Measurements from ENCODE around the gene ZDHHC18. TPM values are rescaled to one million over a fixed set of nuclear protein-coding genes. Genes with fewer than 3 reads are reported as not detected.

Gene ZDHHC18
- total RNA-seq, 2 experiments from 2014 or later, result 60.2 to 63.5 TPM

DNA sequence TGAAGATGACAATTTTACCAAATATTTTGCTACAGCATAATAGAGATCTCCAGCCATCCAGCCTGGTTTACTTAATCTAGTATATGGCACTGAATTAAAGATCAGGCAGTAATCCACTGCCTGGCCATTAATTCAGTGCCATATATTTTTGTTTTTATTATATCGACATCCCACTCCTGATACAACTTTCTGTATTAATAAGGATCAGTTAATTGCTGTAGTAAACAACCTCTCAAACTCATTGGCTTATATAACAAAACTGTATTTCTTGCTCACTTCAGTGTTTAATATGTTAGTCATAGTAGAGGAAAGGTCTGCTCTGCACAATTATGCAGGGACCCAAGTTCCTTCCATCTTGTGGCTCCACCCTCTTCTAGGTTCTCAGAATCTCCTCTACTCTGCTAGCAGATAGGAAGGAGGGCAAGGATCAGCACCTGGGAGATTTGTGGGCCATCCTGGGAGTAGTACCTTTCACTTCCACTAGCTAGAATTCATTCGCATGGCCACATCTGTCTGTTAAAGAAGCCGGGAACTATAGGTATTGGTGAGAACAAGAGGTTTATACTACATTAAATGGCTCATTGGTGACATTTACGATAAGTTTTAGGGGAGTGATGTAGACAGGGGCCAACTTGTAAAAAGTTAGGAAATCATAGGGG is 3.6 kb upstream of the ZDHHC18 start:
- ChIA-PET POLR2A (no interaction called here), CTCF (interaction anchor here (0.9 to 2.7 kb wide), 4 partner anchors 10 to 284 kb away, joined by 3 to 18 read pairs (median 4); no protein-coding TSS in a partner anchor)
- H3K36me3 Mint-ChIP-seq, result peaks cover 6% of the 10 kb centered on the region
- intact Hi-C loops (cut with micrococcal nuclease), result no loop called here
- H3K9me3 Mint-ChIP-seq, result no peaks in the 10 kb centered on the region
- H3K27me3 Mint-ChIP-seq, result no peaks in the 10 kb centered on the region
- no peak overlapping the region for H3K27ac Mint-ChIP-seq
- peaks cover 22% of the 10 kb centered on the region for H3K4me1 Mint-ChIP-seq (ENCODE audit: low read depth)
- H3K4me3 Mint-ChIP-seq, result no peak overlapping the region
- no peak for DNase-seq

DNA sequence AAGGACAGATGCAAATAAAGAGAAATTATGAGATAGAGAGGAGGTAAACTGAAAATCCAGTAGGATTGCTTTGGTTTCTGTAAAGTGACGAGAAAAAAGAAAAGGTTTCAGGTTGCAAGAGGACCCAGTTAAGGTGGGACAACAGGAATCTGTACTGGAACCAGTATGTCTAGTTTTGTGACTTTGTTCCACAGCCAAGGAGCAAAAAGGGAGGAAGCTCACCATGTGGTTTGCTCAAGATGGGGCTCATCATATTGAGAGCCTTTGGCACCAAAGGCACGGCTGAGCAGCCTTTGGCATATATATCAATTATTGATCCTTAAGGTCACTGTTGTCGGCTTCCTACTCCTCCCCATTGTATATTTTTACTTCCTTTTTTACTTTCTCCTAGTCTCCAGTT is 1.8 kb upstream of the ZDHHC18 start:
- H3K27ac Mint-ChIP-seq, result peak overlapping the region; percentile 96
- H3K9me3 Mint-ChIP-seq, result no peaks in the 10 kb centered on the region
- CTCF ChIA-PET, result interaction anchor here (0.9 to 2.7 kb wide), 5 partner anchors 8 to 223 kb away, joined by 3 to 34 read pairs (median 6); no protein-coding TSS in a partner anchor
- H3K36me3 Mint-ChIP-seq, result peaks cover 20% of the 10 kb centered on the region
- H3K4me3 Mint-ChIP-seq, result no peak overlapping the region
- POLR2A ChIA-PET, result interaction anchor here (0.7 kb wide), 1 partner anchor 194 kb away, joined by 3 read pairs; no protein-coding TSS in a partner anchor
- intact Hi-C loops (cut with micrococcal nuclease), result no loop called here
- no peak for DNase-seq
- H3K27me3 Mint-ChIP-seq, result no peaks in the 10 kb centered on the region
- peaks cover 37% of the 10 kb centered on the region for H3K4me1 Mint-ChIP-seq (ENCODE audit: low read depth)

DNA sequence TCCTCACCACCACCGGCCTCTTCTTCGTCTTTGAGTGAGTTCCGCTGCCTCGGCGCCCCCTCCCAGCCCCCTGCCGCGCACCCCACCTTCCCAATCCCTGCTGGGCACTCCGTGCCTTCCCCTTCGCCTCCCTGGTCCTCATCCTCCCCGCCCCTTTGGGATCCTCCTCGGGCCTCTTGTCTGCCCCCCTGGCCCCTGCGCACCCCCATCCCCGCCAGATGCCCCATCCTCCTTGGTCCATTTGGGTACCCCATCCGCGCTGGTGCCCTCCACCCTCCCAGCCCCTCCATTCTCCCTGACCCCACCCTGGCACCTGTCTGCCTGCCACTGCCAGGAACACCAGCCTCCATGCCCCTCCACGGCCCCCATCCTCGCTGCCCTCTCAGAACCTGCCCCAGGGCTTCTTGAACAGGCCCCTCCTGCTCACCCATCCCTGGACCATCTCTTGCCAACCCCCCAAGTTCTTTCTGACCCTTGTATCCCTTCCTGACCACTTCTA is 667 bp downstream of the ZDHHC18 start:
- Mint-ChIP-seq H3K4me1 (ENCODE audit: low read depth) (peaks cover 47% of the 10 kb centered on the region), H3K27me3 (no peaks in the 10 kb centered on the region), H3K4me3 (peak overlapping the region; percentile 94), H3K27ac (peak overlapping the region; percentile 94), H3K36me3 (peaks cover 25% of the 10 kb centered on the region), H3K9me3 (no peaks in the 10 kb centered on the region)
- POLR2A ChIA-PET, result interaction anchor here (1.5 kb wide), 1 partner anchor 38 kb away, joined by 3 read pairs; no protein-coding TSS in a partner anchor
- DNase-seq, result no peak
- intact Hi-C loops (cut with micrococcal nuclease), result no loop called here
- CTCF ChIA-PET, result interaction anchor here (8.9 kb wide), 1 partner anchor 17 kb away, joined by 71 read pairs; no protein-coding TSS in a partner anchor

DNA sequence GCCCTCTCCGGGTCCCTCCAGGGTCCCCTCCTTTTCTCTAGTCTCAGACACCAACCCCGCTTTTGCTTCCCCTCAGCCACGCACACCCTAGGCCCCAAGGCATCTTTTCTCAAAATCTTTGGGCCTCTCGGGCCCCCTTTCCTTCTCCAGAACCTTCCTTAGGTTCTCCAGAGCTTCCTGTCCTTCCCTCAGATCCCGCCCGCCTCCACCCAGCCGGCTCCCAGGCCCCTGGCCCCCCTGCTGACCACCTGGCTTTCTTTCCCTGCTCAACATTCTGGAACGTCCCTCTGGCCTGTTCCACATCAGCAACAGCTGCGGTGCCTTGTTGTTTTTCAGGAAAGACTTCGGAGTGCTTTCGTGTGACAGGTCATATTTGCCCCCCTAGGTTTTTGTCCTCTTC is 1.2 kb downstream of the ZDHHC18 start:
- intact Hi-C loops (cut with micrococcal nuclease), result loop anchor here (1.0 kb wide), 1 partner anchor 37 kb away; no protein-coding TSS in a partner anchor
- DNase-seq, result no peak
- no peaks in the 10 kb centered on the region for H3K9me3 Mint-ChIP-seq
- ChIA-PET POLR2A (interaction anchor here (1.5 kb wide), 2 partner anchors 37 to 38 kb away, joined by 3 to 9 read pairs; no protein-coding TSS in a partner anchor), CTCF (interaction anchor here (1.0 to 8.9 kb wide), 2 partner anchors 11 to 18 kb away, joined by 3 to 71 read pairs; no protein-coding TSS in a partner anchor)
- peak overlapping the region; percentile 94 for H3K27ac Mint-ChIP-seq
- H3K27me3 Mint-ChIP-seq, result no peaks in the 10 kb centered on the region
- H3K4me1 Mint-ChIP-seq (ENCODE audit: low read depth), result peaks cover 53% of the 10 kb centered on the region
- peaks cover 30% of the 10 kb centered on the region for H3K36me3 Mint-ChIP-seq
- H3K4me3 Mint-ChIP-seq, result peak overlapping the region; percentile 94

DNA sequence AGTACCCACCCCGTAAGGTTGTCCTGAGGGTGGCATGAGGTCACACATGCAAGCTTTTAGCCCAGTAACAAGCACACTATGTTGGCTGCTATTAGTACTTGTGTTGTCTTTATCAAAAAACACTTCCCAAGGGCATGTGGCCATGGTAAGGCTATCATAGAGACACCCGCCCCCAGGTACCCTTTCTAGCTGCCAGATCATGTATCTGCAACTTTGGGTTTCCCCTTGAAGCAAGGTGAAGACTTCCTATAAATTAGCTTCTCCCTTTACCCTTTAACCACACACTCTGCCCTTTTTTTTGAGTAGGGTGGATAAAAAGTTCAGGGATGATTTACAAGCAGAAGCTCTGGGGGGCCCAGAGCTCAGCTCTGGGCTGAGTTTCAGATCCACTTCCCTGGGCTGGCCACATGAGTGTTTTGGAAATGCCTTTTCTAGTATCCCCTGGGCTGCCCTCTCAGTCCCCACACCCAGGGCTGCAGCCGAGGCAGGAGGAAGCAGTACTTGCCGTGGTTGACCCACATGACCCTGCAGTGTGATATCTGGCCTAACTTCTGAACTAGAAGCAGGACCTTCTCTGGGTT is 2.0 kb downstream of the ZDHHC18 start:
- ChIA-PET POLR2A (interaction anchor here (1.1 to 1.5 kb wide), 4 partner anchors 10 to 128 kb away, joined by 3 to 9 read pairs (median 4); no protein-coding TSS in a partner anchor), CTCF (interaction anchor here (0.6 to 8.9 kb wide), 4 partner anchors 9 to 19 kb away, joined by 3 to 71 read pairs (median 4); no protein-coding TSS in a partner anchor)
- peak; percentile 55 for DNase-seq
- intact Hi-C loops (cut with micrococcal nuclease), result loop anchor here (1.0 kb wide), 1 partner anchor 38 kb away; no protein-coding TSS in a partner anchor
- Mint-ChIP-seq H3K27me3 (no peaks in the 10 kb centered on the region), H3K4me3 (peak overlapping the region; percentile 94), H3K9me3 (no peaks in the 10 kb centered on the region), H3K4me1 (ENCODE audit: low read depth) (peaks cover 57% of the 10 kb centered on the region), H3K27ac (peak overlapping the region; percentile 94), H3K36me3 (peaks cover 38% of the 10 kb centered on the region)

DNA sequence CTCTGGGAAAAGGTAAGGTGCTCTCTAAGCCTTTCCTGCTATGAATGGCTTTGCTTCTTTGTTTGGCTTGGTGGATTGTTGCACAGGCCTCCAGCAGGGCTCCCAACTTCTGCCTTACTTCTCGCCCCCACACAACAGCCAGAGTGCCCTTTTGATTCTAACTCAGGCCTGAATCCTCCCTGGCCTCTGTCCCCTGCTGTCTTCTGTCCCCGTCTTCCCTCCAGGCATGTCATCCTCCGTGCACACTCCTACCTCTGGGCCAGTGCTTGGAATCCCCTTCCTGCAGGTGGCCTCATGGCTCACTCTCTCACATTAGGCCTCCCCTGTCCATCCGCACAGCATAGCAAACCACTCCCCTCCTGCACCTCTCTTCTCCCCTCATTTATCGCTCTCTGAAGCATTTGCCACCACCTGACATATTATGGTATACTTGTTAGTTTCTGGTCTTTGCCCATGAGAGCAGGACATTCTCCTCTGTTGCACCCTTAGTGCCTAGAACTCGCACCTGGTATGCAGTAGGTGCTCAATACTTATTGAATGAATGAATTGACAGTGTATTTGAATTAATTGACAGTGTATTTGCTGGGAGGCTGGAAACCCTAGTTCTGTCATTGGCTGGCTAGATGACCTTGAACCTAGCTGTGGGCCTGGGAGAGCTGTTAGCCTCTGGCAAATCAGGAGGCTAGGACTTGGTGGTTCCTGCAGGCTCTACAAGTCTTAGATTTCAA is 2.9 kb downstream of the ZDHHC18 start:
- ChIA-PET POLR2A (interaction anchor here (1.1 to 1.5 kb wide), 3 partner anchors 9 to 128 kb away, joined by 3 to 9 read pairs (median 6); no protein-coding TSS in a partner anchor), CTCF (interaction anchor here (0.6 to 8.9 kb wide), 4 partner anchors 8 to 20 kb away, joined by 3 to 71 read pairs (median 4); no protein-coding TSS in a partner anchor)
- Mint-ChIP-seq H3K4me1 (ENCODE audit: low read depth) (peaks cover 66% of the 10 kb centered on the region), H3K27ac (peak overlapping the region; percentile 94), H3K4me3 (peak overlapping the region; percentile 94), H3K36me3 (peaks cover 46% of the 10 kb centered on the region), H3K27me3 (no peaks in the 10 kb centered on the region), H3K9me3 (no peaks in the 10 kb centered on the region)
- intact Hi-C loops (cut with micrococcal nuclease), result no loop called here
- DNase-seq, result no peak

DNA sequence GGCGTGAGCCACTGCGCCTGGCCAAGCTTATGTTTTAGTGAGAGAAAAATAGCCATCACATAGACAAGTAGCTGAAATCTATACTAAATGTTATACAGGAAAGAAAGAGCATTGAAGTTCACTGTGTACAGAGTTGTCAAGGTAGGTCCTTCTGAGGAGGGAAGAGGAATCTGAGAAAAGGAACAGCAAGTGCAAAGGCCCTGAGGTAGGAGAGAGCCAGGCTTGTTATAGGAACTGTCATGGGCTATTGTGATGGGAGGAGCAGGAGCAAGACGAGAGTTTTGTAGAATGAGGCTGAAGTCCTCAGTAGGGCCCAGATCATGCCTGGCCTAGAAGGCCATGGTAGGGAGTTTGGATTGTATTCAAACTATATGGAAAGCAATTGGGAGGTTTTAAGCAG is 4.6 kb downstream of the ZDHHC18 start:
- CTCF ChIA-PET, result interaction anchor here (1.0 to 8.9 kb wide), 3 partner anchors 10 to 47 kb away, joined by 3 to 71 read pairs (median 16); no protein-coding TSS in a partner anchor
- peak overlapping the region; percentile 100 for H3K27ac Mint-ChIP-seq
- DNase-seq, result no peak
- H3K4me3 Mint-ChIP-seq, result no peak overlapping the region
- peaks cover 67% of the 10 kb centered on the region for H3K4me1 Mint-ChIP-seq (ENCODE audit: low read depth)
- peaks cover 59% of the 10 kb centered on the region for H3K36me3 Mint-ChIP-seq
- POLR2A ChIA-PET, result no interaction called here
- no peaks in the 10 kb centered on the region for H3K27me3 Mint-ChIP-seq
- intact Hi-C loops (cut with micrococcal nuclease), result no loop called here
- H3K9me3 Mint-ChIP-seq, result no peaks in the 10 kb centered on the region

DNA sequence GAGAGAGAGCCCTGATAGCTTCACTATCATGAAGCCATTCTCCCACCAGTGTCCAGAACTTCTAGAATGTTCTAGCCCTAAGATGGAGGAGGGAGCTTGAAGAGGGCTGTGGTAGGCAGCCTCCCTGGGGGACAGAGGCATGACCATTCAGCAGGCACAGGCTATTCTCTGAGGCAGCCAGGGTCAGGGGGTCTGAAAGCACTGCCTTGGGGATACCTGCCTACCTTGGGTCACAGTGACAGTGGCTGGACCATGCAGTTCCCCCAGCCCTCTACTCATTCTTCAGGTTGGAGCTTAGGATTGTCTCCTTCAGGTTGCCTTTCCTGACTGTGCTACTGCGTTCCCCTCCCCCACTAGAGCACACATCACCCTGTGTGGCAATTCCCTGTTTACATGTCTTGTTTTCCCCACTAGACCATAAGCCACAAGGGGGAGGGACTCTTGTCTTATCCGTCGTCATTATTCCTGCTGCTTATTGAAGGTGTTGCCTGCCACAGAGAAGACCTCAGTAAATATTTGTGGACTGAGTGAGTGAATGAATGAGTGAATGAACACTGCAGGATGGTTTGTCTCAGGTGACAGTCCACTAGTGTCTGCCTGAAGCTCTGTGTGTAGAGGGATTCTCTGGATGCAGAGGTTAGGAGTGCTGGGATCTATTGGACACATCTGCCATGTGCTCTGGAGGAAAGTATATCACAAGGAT is 5.2 kb downstream of the ZDHHC18 start:
- CTCF ChIA-PET, result interaction anchor here (1.2 to 8.9 kb wide), 6 partner anchors 8 to 128 kb away, joined by 4 to 71 read pairs (median 17); partner anchors contain the start of gene PIGV
- H3K4me1 Mint-ChIP-seq (ENCODE audit: low read depth), result peaks cover 70% of the 10 kb centered on the region
- DNase-seq, result no peak
- H3K36me3 Mint-ChIP-seq, result peaks cover 62% of the 10 kb centered on the region
- peak overlapping the region; percentile 100 for H3K27ac Mint-ChIP-seq
- POLR2A ChIA-PET, result interaction anchor here (0.9 to 1.5 kb wide), 2 partner anchors 34 to 44 kb away, joined by 3 to 6 read pairs; partner anchors contain the start of gene PIGV
- intact Hi-C loops (cut with micrococcal nuclease), result loop anchor here (2.0 kb wide), 3 partner anchors 21 to 43 kb away; no protein-coding TSS in a partner anchor
- H3K27me3 Mint-ChIP-seq, result no peaks in the 10 kb centered on the region
- no peak overlapping the region for H3K4me3 Mint-ChIP-seq
- H3K9me3 Mint-ChIP-seq, result no peaks in the 10 kb centered on the region

DNA sequence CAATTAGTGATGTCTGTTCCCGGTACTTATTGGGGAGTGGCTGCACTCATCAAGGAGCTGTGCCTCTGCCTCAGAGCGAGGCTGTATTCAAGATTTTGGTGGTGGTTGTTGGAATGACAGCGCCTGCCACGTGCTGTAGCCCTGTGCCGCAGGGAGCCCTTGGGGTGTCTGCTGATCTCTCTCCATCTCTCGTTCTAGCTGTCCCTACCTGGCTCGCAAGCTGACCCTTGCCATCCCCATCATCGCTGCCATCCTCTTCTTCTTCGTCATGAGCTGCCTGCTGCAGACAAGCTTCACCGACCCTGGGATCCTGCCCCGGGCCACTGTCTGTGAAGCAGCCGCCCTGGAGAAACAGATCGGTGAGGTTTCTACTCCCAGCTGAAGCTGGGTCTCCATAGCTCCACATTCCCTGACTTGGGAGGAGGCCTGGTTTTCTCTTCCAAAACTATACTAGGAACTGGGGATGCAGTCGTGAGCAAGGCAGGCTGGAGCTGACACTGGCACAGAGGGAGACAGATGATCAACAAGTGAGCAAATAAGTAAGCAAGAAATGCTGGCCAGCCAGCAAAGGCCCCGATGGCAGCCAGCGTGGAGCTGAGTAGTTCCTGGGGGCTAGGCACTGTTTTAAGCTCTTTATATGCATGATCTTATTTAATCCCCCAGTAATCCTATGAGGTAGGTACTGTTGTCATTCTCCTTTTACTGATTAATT is 5.9 kb downstream of the ZDHHC18 start:
- no peaks in the 10 kb centered on the region for H3K9me3 Mint-ChIP-seq
- ChIA-PET POLR2A (interaction anchor here (0.9 to 1.5 kb wide), 4 partner anchors 25 to 248 kb away, joined by 3 to 6 read pairs (median 4); partner anchors contain the start of gene PIGV), CTCF (interaction anchor here (1.2 to 8.9 kb wide), 9 partner anchors 8 to 230 kb away, joined by 3 to 71 read pairs (median 16); partner anchors contain the start of gene PIGV)
- no peaks in the 10 kb centered on the region for H3K27me3 Mint-ChIP-seq
- H3K36me3 Mint-ChIP-seq, result peaks cover 60% of the 10 kb centered on the region
- H3K4me3 Mint-ChIP-seq, result peak overlapping the region; percentile 72
- H3K4me1 Mint-ChIP-seq (ENCODE audit: low read depth), result peaks cover 70% of the 10 kb centered on the region
- peak overlapping the region; percentile 100 for H3K27ac Mint-ChIP-seq
- DNase-seq, result no peak
- intact Hi-C loops (cut with micrococcal nuclease), result loop anchor here (2.0 kb wide), 3 partner anchors 22 to 44 kb away; no protein-coding TSS in a partner anchor
